Suprapubic skin (tissue), 3 donors: ENCODE data around the gene MYCBP.

ENCODE experiments used
- POLR2A ChIP-seq, 2 donors: fragments of 450-650 bp; IDR thresholded peaks; one replicate each; pipeline ENCODE4 v1.6.1; 2017; ENCODE audit warnings: antibody characterized with exemption in 2 of 2, mild to moderate bottlenecking in 2 of 2, moderate library complexity in 2 of 2
- TF ChIP-seq, protein P1 (sequence below), 2 donors: fragments of 200-600 bp in 1 of 2; fragments of 450-650 bp in 1 of 2; sonication (generic) in 1 of 2; IDR thresholded peaks; one replicate each; pipeline ENCODE4 v1.5.1; 2016 to 2019; ENCODE audit warnings: antibody characterized with exemption in 2 of 2, mild to moderate bottlenecking in 1 of 2, moderate library complexity in 1 of 2

DNA sequence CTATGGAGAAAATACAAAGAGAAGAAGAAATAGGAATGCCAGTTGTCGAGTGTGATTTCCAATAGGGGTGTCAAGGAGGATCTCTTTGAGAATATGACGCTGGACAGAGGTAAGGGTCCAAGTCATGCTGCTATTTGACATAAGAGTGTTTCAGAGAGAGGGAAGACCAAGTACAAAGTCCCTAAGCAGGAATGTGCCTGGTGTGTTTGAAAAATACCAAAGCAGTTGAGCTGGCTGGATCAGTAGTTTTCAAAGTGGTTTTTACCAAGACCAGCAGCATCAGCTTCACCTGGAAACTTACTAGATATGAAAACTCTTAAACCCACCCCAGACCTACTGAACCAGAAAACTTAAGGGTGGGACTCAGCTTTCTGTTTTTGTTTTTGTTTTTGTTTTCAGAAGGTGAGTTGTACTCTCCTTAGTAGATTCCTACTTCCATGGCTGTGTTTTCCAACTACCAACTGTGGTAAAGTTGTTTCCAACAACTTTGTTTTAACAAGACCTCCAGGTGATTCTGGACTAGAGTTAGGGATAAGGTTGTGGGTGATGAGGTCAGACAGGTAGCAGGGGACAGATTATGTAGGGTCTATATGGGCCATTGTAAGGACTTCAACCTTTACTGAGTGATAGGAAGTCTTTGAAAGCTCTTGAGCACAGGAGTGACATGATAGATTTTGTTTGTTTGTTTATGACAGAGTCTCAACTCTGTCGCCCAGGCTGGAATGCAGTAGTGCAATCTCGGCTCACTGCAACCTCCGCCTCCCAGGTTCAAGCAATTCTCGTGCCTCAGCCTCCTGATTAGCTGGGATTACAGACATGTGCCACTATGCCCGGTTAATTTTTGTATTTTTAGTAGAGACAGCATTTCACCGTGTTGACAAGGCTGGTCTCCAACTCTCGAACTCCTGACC is 15.5 kb upstream of the MYCBP start:
- TF ChIP-seq, protein P1, sequence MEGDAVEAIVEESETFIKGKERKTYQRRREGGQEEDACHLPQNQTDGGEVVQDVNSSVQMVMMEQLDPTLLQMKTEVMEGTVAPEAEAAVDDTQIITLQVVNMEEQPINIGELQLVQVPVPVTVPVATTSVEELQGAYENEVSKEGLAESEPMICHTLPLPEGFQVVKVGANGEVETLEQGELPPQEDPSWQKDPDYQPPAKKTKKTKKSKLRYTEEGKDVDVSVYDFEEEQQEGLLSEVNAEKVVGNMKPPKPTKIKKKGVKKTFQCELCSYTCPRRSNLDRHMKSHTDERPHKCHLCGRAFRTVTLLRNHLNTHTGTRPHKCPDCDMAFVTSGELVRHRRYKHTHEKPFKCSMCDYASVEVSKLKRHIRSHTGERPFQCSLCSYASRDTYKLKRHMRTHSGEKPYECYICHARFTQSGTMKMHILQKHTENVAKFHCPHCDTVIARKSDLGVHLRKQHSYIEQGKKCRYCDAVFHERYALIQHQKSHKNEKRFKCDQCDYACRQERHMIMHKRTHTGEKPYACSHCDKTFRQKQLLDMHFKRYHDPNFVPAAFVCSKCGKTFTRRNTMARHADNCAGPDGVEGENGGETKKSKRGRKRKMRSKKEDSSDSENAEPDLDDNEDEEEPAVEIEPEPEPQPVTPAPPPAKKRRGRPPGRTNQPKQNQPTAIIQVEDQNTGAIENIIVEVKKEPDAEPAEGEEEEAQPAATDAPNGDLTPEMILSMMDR (IDR thresholded peaks at IDR 0.05): no peak
- TF ChIP-seq POLR2A (IDR thresholded peaks at IDR 0.05): no peak
